Hepatocyte (in vitro differentiated cells): ENCODE measurements around the gene LPP.

Experiments
- CTCF ChIP-seq: fragments of 200-600 bp; sonication (generic); IDR thresholded peaks from 2 replicates; pipeline ENCODE4 v1.5.1; 2016; ENCODE audit warnings: antibody characterized with exemption, mild to moderate bottlenecking; ENCODE audit not compliant: poor library complexity
- EZH2 ChIP-seq: fragments of 200-600 bp; sonication (generic); IDR thresholded peaks from 2 replicates; pipeline ENCODE4 v1.6.1; 2016; ENCODE audit warnings: antibody characterized with exemption, mild to moderate bottlenecking, borderline replicate concordance

- no peak for TF ChIP-seq CTCF
- no peak for TF ChIP-seq EZH2
Measured at GRCh38 chr3:188361888-188362287, 207.9 kb downstream of the LPP start.
